HUES64 (cell line): ENCODE data around the gene TEDC2.
A peak's percentile ranks its signal among the peaks of the same experiment; 100 is the strongest.

Source experiments
- H3K27ac ChIP-seq: 2 replicates; pipeline ENCODE4 v1.7.0; 2013; ENCODE audit warnings: low read depth, low read length, inconsistent platforms
- H3K27me3 ChIP-seq: 2 replicates; pipeline ENCODE4 v1.6.1; 2013; ENCODE audit warnings: mild to moderate bottlenecking, low read length; ENCODE audit not compliant: insufficient read depth
- H3K36me3 ChIP-seq: 2 replicates; pipeline ENCODE4 v1.6.1; 2013; ENCODE audit warnings: mild to moderate bottlenecking, low read length; ENCODE audit not compliant: insufficient read depth
- H3K4me1 ChIP-seq: 2 replicates; pipeline ENCODE4 v1.6.1; 2013; ENCODE audit warnings: mild to moderate bottlenecking, low read length, moderate library complexity; ENCODE audit not compliant: insufficient read depth
- H3K4me3 ChIP-seq: 2 replicates; pipeline ENCODE4 v1.5.1; 2013; ENCODE audit warnings: mild to moderate bottlenecking, low read length, moderate library complexity
- H3K9ac ChIP-seq: 2 replicates; pipeline ENCODE4 v1.6.1; 2013; ENCODE audit warnings: mild to moderate bottlenecking, low read depth, low read length
- H3K9me3 ChIP-seq: 2 replicates; pipeline ENCODE4 v1.6.1; 2013; ENCODE audit warnings: low read depth, low read length; ENCODE audit not compliant: insufficient read depth
- WGBS: fragments of 150-250, 120-280 bp; methylation state at CpG from one replicate; pipeline ENCODE4 v1.1.7; 2013; ENCODE audit warnings: missing lambda C conversion rate; 5-methylcytosine and 5-hydroxymethylcytosine counted together

Gene TEDC2

DNA sequence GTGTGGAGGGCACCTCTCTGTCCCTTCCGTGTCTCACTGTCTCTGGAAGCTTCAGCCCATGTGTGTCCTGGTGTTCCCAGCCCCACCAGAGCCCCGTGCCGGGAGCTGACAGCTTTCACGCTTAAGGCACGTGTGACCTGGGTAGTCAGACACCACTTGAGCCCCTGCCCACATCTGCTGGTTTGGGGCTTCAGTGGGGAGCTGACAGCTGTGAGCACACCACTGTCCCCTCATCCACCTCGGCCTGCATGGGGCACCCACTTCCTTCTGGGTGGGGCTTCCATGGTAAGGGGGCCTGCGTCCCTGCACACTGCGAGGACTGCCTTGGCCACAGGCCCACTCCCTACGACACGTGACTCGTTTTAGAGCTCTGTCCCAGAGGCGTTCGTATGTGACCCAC lies 2.6 kb upstream of the TEDC2 start:
- Histone ChIP-seq H3K9ac (no peak overlapping the region), H3K9me3 (no peaks in the 10 kb centered on the region), H3K36me3 (peaks cover 68% of the 10 kb centered on the region), H3K27me3 (no peaks in the 10 kb centered on the region), H3K4me1 (0 out of 2 replicates have a peak, but pooled peaks cover 2% of the 10 kb centered on the region), H3K4me3 (no peak overlapping the region), H3K27ac (no peak overlapping the region)
- 92% methylated on average over 13 of the region's 13 CpGs for WGBS

DNA sequence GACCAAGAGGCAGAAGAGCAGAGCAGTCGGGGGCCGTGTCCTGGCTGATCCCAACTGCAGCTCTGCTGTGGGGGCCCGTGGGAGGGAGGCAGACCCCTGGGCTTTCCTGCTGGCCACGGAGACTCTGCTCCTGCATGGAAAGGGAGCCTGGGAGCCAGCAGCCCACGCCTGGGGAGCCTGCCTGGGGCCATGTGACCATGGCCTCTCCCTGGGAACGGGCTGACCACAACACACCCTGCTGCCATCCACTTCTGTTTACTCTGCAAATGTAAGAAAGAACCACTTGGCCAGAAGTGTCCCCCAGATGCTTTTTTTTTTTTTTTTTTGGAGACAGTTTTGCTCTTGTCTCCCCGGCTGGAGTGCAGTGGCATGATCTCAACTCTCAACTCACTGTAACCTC lies 2.0 kb upstream of the TEDC2 start:
- Histone ChIP-seq H3K9ac (no peak overlapping the region), H3K9me3 (no peaks in the 10 kb centered on the region), H3K27me3 (no peaks in the 10 kb centered on the region), H3K4me1 (0 out of 2 replicates have a peak, but pooled peaks cover 2% of the 10 kb centered on the region), H3K27ac (no peak overlapping the region), H3K4me3 (no peak overlapping the region), H3K36me3 (peaks cover 67% of the 10 kb centered on the region)
- 87% methylated on average over 7 of the region's 7 CpGs for WGBS

GRCh38 chr16:2458887-2459646 lies 842 bp upstream of the TEDC2 start:
- Histone ChIP-seq H3K9me3 (no peaks in the 10 kb centered on the region), H3K9ac (peak overlapping the region; percentile 60), H3K4me1 (0 out of 2 replicates have a peak, but pooled peaks cover 2% of the 10 kb centered on the region), H3K36me3 (peaks cover 59% of the 10 kb centered on the region), H3K27ac (peak overlapping the region; percentile 48; the same call in 1 of the 2 replicates), H3K27me3 (no peaks in the 10 kb centered on the region), H3K4me3 (peak overlapping the region; percentile 57)
- 24% methylated on average over 18 of the region's 18 CpGs for WGBS

DNA sequence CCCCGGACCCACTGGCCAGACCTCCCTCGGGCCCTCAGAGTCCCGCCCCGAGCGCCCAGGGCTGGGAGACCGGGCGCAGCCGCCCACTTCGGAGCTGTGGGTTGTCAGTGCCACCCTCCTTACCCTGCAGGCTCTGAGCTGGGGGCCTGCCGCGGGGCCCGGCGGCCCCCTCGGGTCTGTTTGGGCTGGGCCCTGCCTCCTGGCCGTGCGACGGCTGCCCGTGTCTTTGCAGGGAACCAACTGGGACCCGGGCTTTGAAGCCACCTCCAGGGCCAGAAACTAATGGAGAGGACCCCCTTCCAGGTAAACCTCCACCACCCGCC lies 443 bp downstream of the TEDC2 start:
- H3K27ac ChIP-seq = peak overlapping the region; percentile 80
- 5% methylated on average over 20 of the region's 20 CpGs for WGBS
- H3K4me1 ChIP-seq = 0 out of 2 replicates have a peak, but pooled peaks cover 2% of the 10 kb centered on the region

GRCh38 chr16:2460916-2461315 lies 1.0 kb downstream of the TEDC2 start:
- Histone ChIP-seq H3K4me1 (0 out of 2 replicates have a peak, but pooled peaks cover 2% of the 10 kb centered on the region), H3K27me3 (no peaks in the 10 kb centered on the region), H3K27ac (no peak overlapping the region), H3K9ac (peak overlapping the region; percentile 72; the same call in 1 of the 2 replicates), H3K9me3 (no peaks in the 10 kb centered on the region), H3K4me3 (peak overlapping the region; percentile 57), H3K36me3 (peaks cover 44% of the 10 kb centered on the region)
- WGBS = 93% methylated on average over 13 of the region's 13 CpGs

More for the DNA sequence above, 443 bp downstream of the TEDC2 start:
- peak overlapping the region; percentile 57 for H3K4me3 ChIP-seq
- H3K9ac ChIP-seq = peak overlapping the region; percentile 72
- H3K27me3 ChIP-seq = no peaks in the 10 kb centered on the region
- peaks cover 50% of the 10 kb centered on the region for H3K36me3 ChIP-seq
- no peaks in the 10 kb centered on the region for H3K9me3 ChIP-seq

GRCh38 chr16:2462031-2462866 lies 2.3 kb downstream of the TEDC2 start:
- H3K9ac ChIP-seq = no peak overlapping the region
- 93% methylated on average over 23 of the region's 23 CpGs for WGBS
- H3K9me3 ChIP-seq = no peaks in the 10 kb centered on the region
- peaks cover 31% of the 10 kb centered on the region for H3K36me3 ChIP-seq
- no peak overlapping the region for H3K4me3 ChIP-seq
- no peak overlapping the region for H3K27ac ChIP-seq
- 0 out of 2 replicates have a peak, but pooled peaks cover 2% of the 10 kb centered on the region for H3K4me1 ChIP-seq
- no peaks in the 10 kb centered on the region for H3K27me3 ChIP-seq

DNA sequence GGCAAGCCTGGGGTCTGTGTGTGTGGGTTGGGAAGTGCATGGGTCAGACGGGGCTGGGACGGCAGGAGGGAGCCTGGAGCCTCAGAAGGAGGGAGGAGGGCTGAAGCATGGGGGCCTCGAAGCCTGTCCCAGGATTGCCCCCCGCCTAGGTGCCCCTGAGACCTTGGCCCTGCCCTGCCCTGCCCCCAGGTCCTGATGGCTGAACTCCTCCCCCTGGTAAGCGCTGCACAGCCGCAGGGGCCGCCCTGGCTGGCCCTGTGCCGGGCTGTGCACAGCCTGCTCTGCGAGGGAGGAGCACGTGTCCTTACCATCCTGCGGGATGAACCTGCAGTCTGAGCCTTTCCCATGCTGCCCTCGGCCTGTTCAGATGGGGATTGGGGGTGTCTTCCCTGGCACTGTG lies 4.4 kb downstream of the TEDC2 start:
- H3K27ac ChIP-seq = no peak overlapping the region
- no peaks in the 10 kb centered on the region for H3K9me3 ChIP-seq
- peaks cover 14% of the 10 kb centered on the region for H3K27me3 ChIP-seq
- WGBS = 93% methylated on average over 12 of the region's 12 CpGs
- peaks cover 8% of the 10 kb centered on the region for H3K4me1 ChIP-seq
- no peak overlapping the region for H3K4me3 ChIP-seq
- peaks cover 22% of the 10 kb centered on the region for H3K36me3 ChIP-seq
- H3K9ac ChIP-seq = no peak overlapping the region

DNA sequence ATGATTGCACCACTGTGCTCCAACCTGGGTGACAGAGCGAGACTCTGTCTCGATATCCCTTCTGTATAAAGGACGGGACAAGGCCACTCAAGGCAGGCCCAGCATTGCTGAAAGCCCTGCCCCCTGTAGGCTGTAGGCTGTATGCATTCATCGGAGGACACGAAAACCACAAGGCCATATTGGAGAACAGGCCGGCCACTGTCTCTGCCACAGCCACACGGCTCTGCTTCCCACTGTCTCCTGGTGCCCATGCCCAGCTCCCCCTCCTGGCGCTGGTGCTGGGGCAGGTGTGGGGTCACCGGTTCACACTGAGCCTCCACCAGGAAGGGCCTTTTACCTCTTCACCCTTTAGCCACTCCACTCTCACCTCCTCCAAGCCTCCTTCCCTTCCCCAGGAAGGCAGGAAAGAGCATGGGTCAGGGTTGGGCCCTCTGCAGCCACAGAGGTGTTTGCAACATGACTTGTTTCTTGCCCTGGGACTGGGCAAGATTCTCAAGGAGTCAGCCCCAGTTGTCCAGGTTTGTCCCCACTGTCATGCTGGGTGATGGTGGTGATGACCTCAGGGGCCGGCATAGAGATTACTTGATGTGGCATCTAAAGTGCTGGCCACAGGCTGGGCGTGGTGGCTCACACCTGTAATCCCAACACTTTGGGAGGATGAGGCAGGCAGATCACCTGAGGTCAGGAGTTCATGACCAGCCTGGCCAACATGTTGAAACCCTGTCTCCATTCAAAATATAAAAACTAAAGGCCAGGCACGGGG lies 5.9 kb downstream of the TEDC2 start:
- no peaks in the 10 kb centered on the region for H3K9me3 ChIP-seq
- no peak overlapping the region for H3K27ac ChIP-seq
- peaks cover 12% of the 10 kb centered on the region for H3K4me1 ChIP-seq
- no peak overlapping the region; the same call in 1 of the 2 replicates for H3K9ac ChIP-seq
- H3K36me3 ChIP-seq = peaks cover 22% of the 10 kb centered on the region
- peaks cover 29% of the 10 kb centered on the region for H3K27me3 ChIP-seq
- H3K4me3 ChIP-seq = no peak overlapping the region
- WGBS = 84% methylated on average over 12 of the region's 12 CpGs

- peaks cover 12% of the 10 kb centered on the region for H3K36me3 ChIP-seq
- no peaks in the 10 kb centered on the region for H3K9me3 ChIP-seq
- H3K9ac ChIP-seq = 0 out of 2 replicates have a peak overlapping the region, but pooled peaks have one; percentile 31
- no peak overlapping the region; the same call in 1 of the 2 replicates for H3K27ac ChIP-seq
- peaks cover 37% of the 10 kb centered on the region for H3K27me3 ChIP-seq
- H3K4me3 ChIP-seq = peak overlapping the region; percentile 50; the same call in 1 of the 2 replicates
- 87% methylated on average over 29 of the region's 29 CpGs for WGBS
- H3K4me1 ChIP-seq = peaks cover 12% of the 10 kb centered on the region
These were observed 7.0 kb downstream of the TEDC2 start for GRCh38 chr16:2466667-2467527.
